Measurements from ENCODE around the gene NNMT.

NNMT gene

GRCh38 chr11:114295676-114296604, at the start of gene NNMT:
Gene NNMT (plus strand): TSS chr11:114296399. CDS start chr11:114296557, 158 bp downstream.
- DNase-seq, result no peak

- no peak for DNase-seq
Measured at GRCh38 chr11:114247070-114247789, 49.0 kb upstream of the NNMT start.

- DNase-seq, result no peak
Measured at GRCh38 chr11:114250180-114250579, 46.0 kb upstream of the NNMT start.

GRCh38 chr11:114250993-114251814, 45.0 kb upstream of the NNMT start:
- no peak for DNase-seq

GRCh38 chr11:114251815-114252337, 44.3 kb upstream of the NNMT start:
- no peak for DNase-seq

GRCh38 chr11:114252767-114253166, 43.4 kb upstream of the NNMT start:
- no peak for DNase-seq

- DNase-seq, result no peak
Measured at GRCh38 chr11:114253771-114254170, 42.4 kb upstream of the NNMT start.

GRCh38 chr11:114254571-114255146, 41.5 kb upstream of the NNMT start:
- no peak for DNase-seq

- DNase-seq, result no peak
Measured at GRCh38 chr11:114255289-114255688, 40.9 kb upstream of the NNMT start.

GRCh38 chr11:114256176-114256966, 39.8 kb upstream of the NNMT start:
- peak; percentile 47 for DNase-seq

- DNase-seq, result peak; percentile 47
Measured at GRCh38 chr11:114256967-114257286, 39.3 kb upstream of the NNMT start.

GRCh38 chr11:114257621-114258558, 38.3 kb upstream of the NNMT start:
- peak; percentile 91 for DNase-seq

- DNase-seq, result no peak
Measured at GRCh38 chr11:114258696-114259095, 37.5 kb upstream of the NNMT start.

GRCh38 chr11:114259124-114259526, 37.1 kb upstream of the NNMT start:
- DNase-seq, result peak; percentile 98

GRCh38 chr11:114259551-114259983, 36.6 kb upstream of the NNMT start:
- peak; percentile 99 for DNase-seq

- peak; percentile 67 for DNase-seq
Measured at GRCh38 chr11:114260077-114260476, 36.1 kb upstream of the NNMT start.

GRCh38 chr11:114260483-114260882, 35.7 kb upstream of the NNMT start:
- DNase-seq, result peak; percentile 67

- no peak for DNase-seq
Measured at GRCh38 chr11:114261791-114262190, 34.4 kb upstream of the NNMT start.

- peak; percentile 89 for DNase-seq
Measured at GRCh38 chr11:114262681-114263512, 33.3 kb upstream of the NNMT start.

Data from NCI-H69 (cell line).